ENCODE results near the gene SLITRK6. TPM values are rescaled to one million over a fixed set of nuclear protein-coding genes. Genes with fewer than 3 reads are reported as not detected.

SLITRK6 gene
- total and polyA plus RNA-seq, 2 of the 8 experiments (the other 6 are each of a cell fraction or from before 2014, with no cell fraction given), result 0.11 to 0.17 TPM

DNA sequence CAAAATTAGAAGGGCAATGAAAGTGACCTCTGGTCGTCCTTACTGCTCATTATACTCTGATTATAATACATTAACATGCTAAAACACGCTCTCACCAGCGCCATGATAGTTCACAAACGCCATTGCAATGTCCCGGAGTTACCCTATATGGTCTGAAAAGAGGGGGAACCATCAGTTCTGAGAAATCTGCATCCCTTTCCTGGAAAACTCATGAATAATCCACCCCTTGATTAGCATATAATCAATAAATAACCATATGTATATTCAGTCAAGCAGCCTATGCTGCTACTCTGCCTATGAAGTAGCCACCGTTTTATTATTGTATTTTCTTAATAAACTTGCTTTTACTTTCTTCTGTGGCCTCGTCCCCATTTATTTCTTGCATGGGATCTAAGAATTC lies 24.6 kb upstream of the SLITRK6 start:
- Histone ChIP-seq H3K4me2 (ENCODE audit: insufficient read depth in 1 of 2, low read depth in 2 of 2, low read length in 2 of 2) (no peak overlapping the region), H4K20me1 (replicated peaks in 1 of 2; ENCODE audit: control insufficient read depth in 1 of 2, insufficient read depth in 2 of 2, low read length in 2 of 2) (no peaks in the 10 kb centered on the region), H3K18ac (ENCODE audit: extremely low read depth, low read length) (no peak overlapping the region), H3K79me1 (ENCODE audit: low read depth, low read length) (no peaks in the 10 kb centered on the region), H3K4ac (replicated peaks; ENCODE audit: insufficient read length, low read depth, low read length) (no peak overlapping the region), H3K14ac (ENCODE audit: insufficient read length) (no peak overlapping the region), H2AFZ (ENCODE audit: low read length) (no peak overlapping the region), H3K4me3 (ENCODE audit: extremely low read depth in 1 of 4, insufficient read depth in 2 of 4, low read depth in 3 of 4, low read length in 4 of 4) (no peak overlapping the region), H3K9me3 (ENCODE audit: insufficient read depth in 2 of 2, low read depth in 1 of 2, low read length in 1 of 2) (no peaks in the 10 kb centered on the region), H3K36me3 (ENCODE audit: control insufficient read depth in 2 of 4, insufficient read depth in 4 of 4, low read length in 3 of 4) (no peaks in the 10 kb centered on the region), H2BK5ac (ENCODE audit: low read depth, low read length) (no peak overlapping the region), H4K91ac (replicated peaks; ENCODE audit: insufficient read length, low read length) (no peak overlapping the region), H3K27me3 (replicated peaks in 1 of 4; ENCODE audit: control insufficient read depth in 3 of 4, extremely low read depth in 1 of 4, insufficient read depth in 3 of 4, low read length in 3 of 4) (no peaks in the 10 kb centered on the region), H3K23me2 (ENCODE audit: low read depth, low read length) (no peaks in the 10 kb centered on the region; the same call in 1 of the 2 replicates), H2BK120ac (replicated peaks; ENCODE audit: low read depth, low read length) (no peak overlapping the region), H3K27ac (ENCODE audit: low read depth, low read length) (no peak overlapping the region), H4K5ac (ENCODE audit: insufficient read length, low read depth, low read length) (no peak overlapping the region), H3K79me2 (ENCODE audit: control insufficient read depth in 1 of 2, insufficient read depth in 2 of 2, low read length in 2 of 2) (no peaks in the 10 kb centered on the region), H3K23ac (ENCODE audit: insufficient read length) (no peak overlapping the region), H2BK12ac (ENCODE audit: low read depth, low read length) (no peak overlapping the region), H3K4me1 (replicated peaks in 1 of 4; ENCODE audit: control insufficient read depth in 3 of 4, insufficient read depth in 4 of 4, low read length in 3 of 4) (no peaks in the 10 kb centered on the region), H3K9ac (replicated peaks in 1 of 4; ENCODE audit: extremely low read depth in 1 of 4, low read depth in 3 of 4, low read length in 3 of 4) (no peak overlapping the region), H4K8ac (ENCODE audit: extremely low read depth, insufficient read depth, low read length) (no peak overlapping the region), H2AK5ac (ENCODE audit: low read depth, low read length) (no peak overlapping the region), H2BK20ac (ENCODE audit: low read length) (no peak overlapping the region), H3K56ac (replicated peaks; ENCODE audit: insufficient read length, low read depth, low read length) (no peak overlapping the region), H2BK15ac (ENCODE audit: low read length) (no peak overlapping the region)
- no peak for FAIRE-seq
- ChIA-PET CTCF (ENCODE audit: partially characterized antibody) (no interaction called here), POLR2A (ENCODE audit: partially characterized antibody) (no interaction called here)
- DNase-seq (ENCODE audit: low read depth in 1 of 2, low spot score in 2 of 2), result no peak
- WGBS, 2 experiments (ENCODE audit: extremely low coverage in 1 of 2, insufficient coverage in 1 of 2, insufficient read length in 1 of 2, insufficient replicate concordance in 2 of 2, low coverage in 1 of 2, low lambda C conversion rate in 2 of 2, missing lambda C conversion rate in 1 of 2), result 94% methylated on average over 7 of the region's 7 CpGs; no CpG with 5 or more reads in 1 of the 2 experiments
- TF ChIP-seq MAFK (IDR thresholded peaks at IDR 0.05; ENCODE audit: low read depth, low read length) (no peak), HDAC6 (IDR thresholded peaks at IDR 0.05; ENCODE audit: low read depth, low read length) (no peak), CTBP2 (IDR thresholded peaks at IDR 0.05; ENCODE audit: borderline replicate concordance, insufficient read depth, insufficient read length, low read length) (no peak), KDM4A (IDR thresholded peaks at IDR 0.05; ENCODE audit: low read depth, low read length, severe bottlenecking) (no peak), KDM5A (IDR thresholded peaks at IDR 0.05; ENCODE audit: low read length) (no peak), KDM1A (IDR thresholded peaks at IDR 0.05; ENCODE audit: borderline replicate concordance, low read length) (no peak), SRF (IDR thresholded peaks at IDR 0.05; ENCODE audit: low read depth, low read length) (no peak), TAF1 (IDR thresholded peaks at IDR 0.05; ENCODE audit: low read depth, low read length) (no peak), TBP (IDR thresholded peaks at IDR 0.05; ENCODE audit: low read depth, low read length) (no peak), CBX8 (IDR thresholded peaks at IDR 0.05; ENCODE audit: borderline replicate concordance, low read depth, low read length) (no peak), ASH2L (IDR thresholded peaks at IDR 0.05; ENCODE audit: low read length) (no peak), CHD1 (IDR thresholded peaks at IDR 0.05; ENCODE audit: low read depth, low read length) (no peak), POU5F1 (IDR thresholded peaks at IDR 0.05; ENCODE audit: low read depth, low read length) (no peak), NANOG (IDR thresholded peaks at IDR 0.05; ENCODE audit: insufficient read depth, low read depth, low read length, poor library complexity, severe bottlenecking) (no peak), RNF2 (IDR thresholded peaks at IDR 0.05; ENCODE audit: borderline replicate concordance, low read depth, low read length, missing control alignments, poor library complexity, severe bottlenecking) (no peak)

All from H1 (cell line).